Heart left ventricle (tissue), 16 donors: ENCODE measurements around the gene RAB24. TPM values are rescaled to one million over a fixed set of nuclear protein-coding genes. Genes with fewer than 3 reads are reported as not detected.

ENCODE experiments used
- ATAC-seq, 4 donors: fragments of 200-7000 bp; cut with Tn5 transposase; one replicate each; pipeline ENCODE4 v1.9.1; 2020 to 2022; ENCODE audit warnings: moderate library complexity in 4 of 4, mild to moderate bottlenecking in 3 of 4, moderate number of reproducible peaks in 1 of 4
- DNase-seq, 5 donors: peaks; one replicate each; pipeline ENCODE4 v3.0.0-alpha.2; 2020
- H3K27ac ChIP-seq, 12 donors: fragments of 200-600 bp; sonication (generic) in 4 of 12; one replicate each; pipeline versions ENCODE4 v1.5.0 to v1.8.0; 2016 to 2022; ENCODE audit warnings: mild to moderate bottlenecking in 2 of 12
- H3K27me3 ChIP-seq, 9 donors: fragments of 200-600 bp; sonication (generic) in 2 of 9; one replicate each; pipeline versions ENCODE4 v1.5.1 to v1.8.0; 2016 to 2022; ENCODE audit warnings: mild to moderate bottlenecking in 3 of 9
- H3K36me3 ChIP-seq, 9 donors: fragments of 200-600 bp; sonication (generic) in 2 of 9; one replicate each; pipeline versions ENCODE4 v1.5.0 to v1.8.0; 2018 to 2022; ENCODE audit warnings: mild to moderate bottlenecking in 2 of 9
- H3K4me1 ChIP-seq, 12 donors: fragments of 200-600 bp; sonication (generic) in 4 of 12; one replicate each; pipeline versions ENCODE4 v1.5.0 to v1.8.0; 2016 to 2022; ENCODE audit warnings: mild to moderate bottlenecking in 3 of 12
- H3K4me3 ChIP-seq, 12 donors: fragments of 200-600 bp; sonication (generic) in 4 of 12; one replicate each; pipeline versions ENCODE4 v1.5.0 to v1.8.0; 2017 to 2022; ENCODE audit warnings: mild to moderate bottlenecking in 9 of 12, moderate library complexity in 4 of 12
- H3K9me3 ChIP-seq, 12 donors: fragments of 200-600 bp; sonication (generic) in 4 of 12; one replicate each; pipeline versions ENCODE4 v1.5.0 to v1.8.0; 2016 to 2022; ENCODE audit warnings: mild to moderate bottlenecking in 1 of 12
- CTCF ChIP-seq, 12 donors: fragments of 200-600 bp; sonication (generic) in 4 of 12; IDR thresholded peaks; one replicate each; pipeline versions ENCODE4 v1.5.0 to v1.8.0; 2018 to 2022; ENCODE audit warnings: antibody characterized with exemption in 12 of 12, mild to moderate bottlenecking in 5 of 12
- POLR2A ChIP-seq, 2 donors: fragments of 450-650 bp; IDR thresholded peaks; one replicate each; pipeline ENCODE4 v1.6.1; 2017; ENCODE audit warnings: antibody characterized with exemption in 2 of 2, mild to moderate bottlenecking in 2 of 2, moderate library complexity in 2 of 2
- WGBS, 4 donors: extraction: QIAGEN DNeasy Blood & Tissue Kit in 2 of 4; methylation state at CpG; one replicate each; pipeline versions ENCODE4 v1.1.5 to v1.1.7; 2013 to 2018; 5-methylcytosine and 5-hydroxymethylcytosine counted together
- intact Hi-C, 10 donors: fragments of 100-400 bp; cut with DNase I; formaldehyde crosslinking; loops; one replicate each; pipeline versions ENCODE4 v1.11.1 to v1.14.2; 2022
- polyA plus RNA-seq, 2 donors: library from polyadenylated mRNA; stranded (reverse); fragments of 200-250 nt; gene quantifications; one replicate each; pipeline ENCODE4 v1.2.3, GENCODE V29; 2013
- total RNA-seq, 9 donors: library from RNA; depleted of rRNA in 2 of 9; stranded (reverse); fragments of >200 nt in 2 of 9; fragmentation: NEBNext Ultra II Directional in 3 of 9; extraction: Animal tissue kit (Norgen Biotek cat#: 25700) in 3 of 9; gene quantifications; one replicate each; pipeline versions ENCODE4 v1.1.0 to v1.2.4, GENCODE V29; 2016 to 2023
- donor health status: ischemic (EF 13 %, LVEDD 7.1; RV severe dilation, severe dysfunction).
- donor health status: healthy with polysubstance abuse.
- donor health status: DM: no; HTN: yes; CAD: no.
- donor health status: DM: no; HTN: no; CAD: no.
- donor health status: ischemic (EF 25% LVEDD 6.9; RV normal size, moderate dysfunction).
- donor health status: ischemic (EF 25% LVEDD 5.7; RV mildly dilated, moderate dysfunction).
- donor health status: healthy.
- donor health status: DM: yes; HTN: yes; CAD: no.
- donor health status: ischemic (EF 35%, LVEDD 5.7; RV mildly dilated, moderate dysfunction).
- donor health status: nonischemic (EF 11% LVEDD 7.7; RV severe dilation, severe dysfunction).
- donor health status: DM: yes; HTN: yes; CAD: no.
- donor health status: PGD.
- donor health status: ischemic (EF 29% LVEDD 5.4; RV normal size, mild dysfunction).
- donor health status: nonischemic (EF 23%, LVEDD 6.1; RV moderate dilation, normal function).

RAB24 gene
- total and polyA plus RNA-seq, 11 donors: 11.6 to 28.3 (median 18.9) TPM

GRCh38 chr5:177350776-177351391 lies 47.4 kb upstream of the RAB24 start:
- H3K4me1 ChIP-seq: peaks cover 9 to 67% (median 26%) of the 10 kb centered on the region in 12 donors
- TF ChIP-seq CTCF (IDR thresholded peaks at IDR 0.05) (no peak), POLR2A (IDR thresholded peaks at IDR 0.05) (no peak)
- H3K36me3 ChIP-seq: peaks cover 0 to 41% (median 28%) of the 10 kb centered on the region in 9 donors
- WGBS, 4 donors: 12 to 17% (median 13%) methylated on average over 15 to 19 of the region's 19 CpGs
- DNase-seq: no peak
- intact Hi-C loops: no loop called here
- no peaks in the 10 kb centered on the region for H3K9me3 ChIP-seq
- peak overlapping the region; percentile 60 to 100 (median 90) for H3K4me3 ChIP-seq
- H3K27ac ChIP-seq: peak overlapping the region; percentile 81 to 99 (median 92)
- H3K27me3 ChIP-seq: no peaks in the 10 kb centered on the region
- peak in 2 of 4 donors; percentile 12 to 15 for ATAC-seq

- H3K4me3 ChIP-seq: peak overlapping the region in 5 of 12 donors; percentile 78 to 100 (median 92)
- peaks cover 0 to 48% (median 34%) of the 10 kb centered on the region in 9 donors for H3K36me3 ChIP-seq
Observed at GRCh38 chr5:177349762-177350161, 46.2 kb upstream of the RAB24 start.

GRCh38 chr5:177349362-177349647 lies 45.8 kb upstream of the RAB24 start:
- TF ChIP-seq POLR2A (IDR thresholded peaks at IDR 0.05) (no peak), CTCF (IDR thresholded peaks at IDR 0.05) (no peak)
- no peaks in the 10 kb centered on the region for H3K27me3 ChIP-seq
- 60 to 66% (median 63%) methylated on average over 3 of the region's 3 CpGs for WGBS, 4 donors
- H3K36me3 ChIP-seq: peaks cover 0 to 52% (median 34%) of the 10 kb centered on the region in 9 donors
- peaks cover 9 to 53% (median 26%) of the 10 kb centered on the region in 12 donors for H3K4me1 ChIP-seq
- no peak for ATAC-seq
- no peaks in the 10 kb centered on the region for H3K9me3 ChIP-seq
- H3K27ac ChIP-seq: no peak overlapping the region
- intact Hi-C loops: loop anchor here in 1 of 10 donors (2.0 kb wide), 1 partner anchor 37 kb away; no protein-coding TSS in a partner anchor
- no peak for DNase-seq
- no peak overlapping the region for H3K4me3 ChIP-seq

More at GRCh38 chr5:177349762-177350161, 46.2 kb upstream of the RAB24 start:
- H3K27me3 ChIP-seq: no peaks in the 10 kb centered on the region
- TF ChIP-seq CTCF (IDR thresholded peaks at IDR 0.05) (no peak), POLR2A (IDR thresholded peaks at IDR 0.05) (no peak)
- H3K27ac ChIP-seq: no peak overlapping the region
- WGBS, 4 donors: 86 to 90% (median 88%) methylated on average over 5 of the region's 5 CpGs
- ATAC-seq: no peak
- intact Hi-C loops: loop anchor here in 1 of 10 donors (2.0 kb wide), 1 partner anchor 37 kb away; no protein-coding TSS in a partner anchor
- DNase-seq: no peak
- H3K9me3 ChIP-seq: no peaks in the 10 kb centered on the region
- H3K4me1 ChIP-seq: peaks cover 9 to 57% (median 26%) of the 10 kb centered on the region in 12 donors

GRCh38 chr5:177347699-177348098 lies 44.2 kb upstream of the RAB24 start:
- intact Hi-C loops: loop anchor here in 1 of 10 donors (2.0 kb wide), 1 partner anchor 35 kb away; no protein-coding TSS in a partner anchor
- H3K27ac ChIP-seq: no peak overlapping the region
- no peaks in the 10 kb centered on the region for H3K27me3 ChIP-seq
- ATAC-seq: no peak
- H3K9me3 ChIP-seq: no peaks in the 10 kb centered on the region
- no peak overlapping the region for H3K4me3 ChIP-seq
- no peak for DNase-seq
- no peak for TF ChIP-seq POLR2A (IDR thresholded peaks at IDR 0.05)
- TF ChIP-seq CTCF (IDR thresholded peaks at IDR 0.05): no peak
- peaks cover 9 to 49% (median 26%) of the 10 kb centered on the region in 12 donors for H3K4me1 ChIP-seq
- H3K36me3 ChIP-seq: peaks cover 0 to 68% (median 39%) of the 10 kb centered on the region in 9 donors
- 87 to 95% (median 88%) methylated on average over 4 of the region's 4 CpGs for WGBS, 4 donors
